Fibroblast of the conjunctiva (primary cell): ENCODE data around the gene F2RL1.
"Not testable (repeated sequence)": the region's sequence is repeated elsewhere in the genome, so short reads cannot be mapped to it uniquely, and the experiment has no call there.

Source experiments
- DNase-seq: peaks from one replicate; pipeline ENCODE4 v3.0.0-alpha.2; 2010; ENCODE audit warnings: low read depth

F2RL1 gene

GRCh38 chr5:76807296-76807695 lies 11.5 kb upstream of the F2RL1 start:
- DNase-seq: no peak

DNA sequence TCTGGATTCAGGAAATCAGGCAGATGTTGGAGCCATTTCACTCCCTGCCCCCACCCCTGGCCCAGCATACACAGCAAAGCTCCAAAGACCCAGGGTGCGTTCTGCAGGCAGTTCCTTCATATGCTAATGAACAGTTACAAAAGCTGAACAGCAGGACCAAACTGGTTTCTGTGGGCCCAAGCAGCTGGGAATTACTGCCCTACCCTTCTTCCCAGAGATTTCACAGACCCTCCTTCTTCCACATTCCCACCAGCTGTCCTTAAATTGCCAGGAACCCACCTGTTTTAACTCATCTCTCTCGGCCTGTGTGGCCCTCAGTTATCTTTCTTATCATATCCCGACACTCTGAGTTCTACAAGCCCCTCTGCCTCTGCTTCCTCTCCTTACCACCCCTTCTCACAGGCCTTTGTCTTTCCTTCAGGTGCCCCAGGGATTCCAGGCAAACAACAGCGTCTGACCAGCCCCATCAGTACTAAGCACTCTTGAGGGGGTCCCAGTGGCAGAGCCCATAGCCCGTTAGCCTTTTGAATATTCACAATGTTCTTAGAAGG lies 10.6 kb upstream of the F2RL1 start:
- no peak for DNase-seq

DNA sequence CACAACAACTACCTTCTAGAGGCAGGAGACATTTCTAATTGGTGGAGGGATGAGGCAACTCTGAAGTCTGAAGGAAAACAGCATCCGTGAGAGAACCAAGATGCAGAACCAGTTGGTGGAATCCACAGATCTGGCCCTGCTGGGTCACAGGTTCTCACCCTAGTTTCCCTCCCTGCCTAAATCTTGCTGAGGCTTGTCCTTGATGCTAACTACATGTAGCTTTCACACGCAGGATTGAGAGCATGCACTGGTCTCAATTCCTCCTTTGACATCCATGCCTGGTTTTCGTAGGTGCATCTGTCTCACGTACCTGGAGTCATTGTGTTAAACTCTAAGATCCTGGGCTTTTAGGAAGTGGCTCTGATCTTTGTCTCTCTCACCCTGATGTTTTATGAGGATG lies 9.7 kb upstream of the F2RL1 start:
- no peak for DNase-seq

DNA sequence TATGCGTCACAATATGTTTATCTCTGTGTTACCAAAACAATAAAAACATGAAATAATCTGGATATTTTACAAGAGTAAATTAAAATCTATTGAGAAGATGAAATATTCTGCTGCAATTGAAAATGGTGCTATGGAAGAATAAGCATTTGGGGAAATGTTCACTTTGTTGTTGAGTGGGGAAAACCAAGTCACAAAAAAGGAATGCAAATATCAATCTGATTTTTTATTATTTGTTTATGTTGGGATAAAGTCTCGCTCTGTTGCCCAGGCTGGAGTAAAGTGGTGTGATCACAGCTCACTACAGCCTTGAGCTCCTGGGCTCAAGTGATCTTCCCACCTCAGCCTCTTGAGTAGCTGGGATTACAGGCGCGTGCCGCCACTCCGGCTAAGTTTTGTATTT lies 8.6 kb upstream of the F2RL1 start:
- DNase-seq: no peak

- DNase-seq: no peak
Observed at GRCh38 chr5:76811214-76811613, 7.6 kb upstream of the F2RL1 start.

- DNase-seq: not testable (repeated sequence)
Observed at GRCh38 chr5:76812209-76812608, 6.6 kb upstream of the F2RL1 start.

GRCh38 chr5:76813982-76814562 lies 4.8 kb upstream of the F2RL1 start:
- DNase-seq: no peak

DNA sequence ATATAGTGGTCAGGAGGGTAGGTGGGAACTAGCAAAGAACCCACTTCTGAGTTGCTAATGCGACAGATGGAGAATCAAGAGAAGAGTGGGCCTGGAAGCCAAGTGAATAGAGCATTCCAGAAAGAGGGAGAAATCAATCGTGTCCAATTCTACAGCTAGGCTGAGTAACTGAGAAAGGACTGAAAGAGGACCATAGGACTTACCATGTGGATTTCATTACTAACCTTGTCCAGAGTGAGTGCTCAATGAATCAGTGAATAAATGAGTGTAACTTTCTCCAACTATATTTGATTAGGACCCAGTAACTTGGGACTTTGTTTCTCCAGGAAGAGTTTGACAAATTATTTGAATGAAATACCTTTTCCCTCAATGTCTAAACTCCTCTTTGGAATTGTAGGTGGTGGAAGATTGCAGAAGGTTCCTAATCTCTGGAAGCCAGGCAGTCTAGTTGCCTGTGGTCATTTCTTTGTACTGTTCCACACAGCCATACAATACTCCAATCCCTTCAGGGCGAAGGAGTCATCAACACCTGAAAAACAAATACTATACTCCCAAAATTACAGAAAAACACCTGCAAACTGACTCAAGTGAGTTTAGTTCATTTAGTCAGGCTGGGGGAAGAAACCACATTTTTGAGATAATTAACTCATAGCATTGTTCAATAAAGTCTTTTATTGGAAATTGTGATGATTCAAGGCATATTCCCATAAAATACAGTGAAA lies 2.6 kb upstream of the F2RL1 start:
- DNase-seq: no peak

DNA sequence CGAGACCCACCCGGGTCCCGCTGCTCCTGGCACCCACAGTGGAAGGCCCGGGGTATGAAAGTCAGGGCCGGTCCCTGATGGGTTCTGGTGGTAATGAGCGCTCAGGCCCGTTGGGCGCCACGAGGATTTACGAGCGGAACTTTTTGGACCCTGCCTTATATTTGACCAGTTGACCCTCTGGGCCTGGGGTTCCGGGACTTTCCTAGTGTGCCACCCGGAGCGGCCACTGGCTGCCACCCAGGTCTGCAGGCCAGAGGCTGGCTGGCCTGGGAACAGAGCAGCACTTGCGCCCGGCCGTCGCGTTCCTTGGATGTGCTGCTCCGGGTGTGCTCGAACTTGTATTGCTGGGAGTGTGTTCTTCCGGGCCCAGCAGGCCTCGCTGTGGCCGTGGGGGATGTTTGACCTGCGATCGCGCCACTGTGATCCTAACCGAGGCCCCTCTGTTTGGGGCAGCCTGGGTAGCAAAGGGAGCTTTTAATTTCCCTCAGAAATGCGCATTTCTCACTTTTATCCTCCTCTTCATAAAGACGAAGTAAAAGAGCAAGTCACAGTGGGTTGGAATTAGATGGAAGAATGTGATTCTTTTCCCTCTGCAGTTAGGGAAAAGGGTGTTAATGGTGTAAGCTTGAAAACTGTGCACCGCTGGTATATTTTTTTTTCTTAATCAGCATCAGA lies 1.2 kb downstream of the F2RL1 start:
- no peak for DNase-seq

DNA sequence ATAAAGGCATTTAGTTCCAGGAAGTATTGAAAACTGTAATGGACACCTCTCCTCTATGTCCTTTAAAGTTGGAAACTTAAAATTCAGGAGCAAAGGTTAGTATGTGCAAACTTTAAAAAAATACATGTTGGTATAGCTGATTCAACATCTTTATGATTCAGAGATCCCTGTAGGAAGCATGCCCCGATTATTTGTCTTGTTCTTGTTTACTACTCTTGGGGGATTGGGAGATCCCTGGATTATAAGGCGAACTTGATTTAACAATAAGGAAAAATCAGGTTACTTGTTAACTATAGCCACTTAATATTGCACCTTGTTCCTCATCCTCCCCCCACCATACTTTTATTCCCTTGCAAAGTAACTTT lies 1.7 kb downstream of the F2RL1 start:
- DNase-seq: no peak

DNA sequence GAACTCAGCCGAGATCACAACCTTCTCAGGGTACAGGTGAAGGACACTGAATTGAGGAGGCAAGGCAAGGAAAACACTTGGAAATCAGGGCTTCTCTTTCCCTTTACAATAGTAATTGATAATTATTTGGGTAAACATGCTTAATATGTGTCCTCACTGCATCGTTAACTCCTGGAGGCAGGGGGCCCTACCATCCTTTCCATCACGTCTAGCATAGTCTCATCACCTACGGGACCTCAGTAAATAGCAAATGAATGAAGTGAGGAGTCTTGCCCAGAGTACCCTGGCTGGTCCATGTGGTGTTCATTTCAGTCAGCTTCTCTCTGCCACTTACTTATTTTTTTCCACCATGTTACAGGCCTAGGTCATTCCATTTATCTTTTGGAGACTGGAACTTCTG lies 2.3 kb downstream of the F2RL1 start:
- DNase-seq: no peak

DNA sequence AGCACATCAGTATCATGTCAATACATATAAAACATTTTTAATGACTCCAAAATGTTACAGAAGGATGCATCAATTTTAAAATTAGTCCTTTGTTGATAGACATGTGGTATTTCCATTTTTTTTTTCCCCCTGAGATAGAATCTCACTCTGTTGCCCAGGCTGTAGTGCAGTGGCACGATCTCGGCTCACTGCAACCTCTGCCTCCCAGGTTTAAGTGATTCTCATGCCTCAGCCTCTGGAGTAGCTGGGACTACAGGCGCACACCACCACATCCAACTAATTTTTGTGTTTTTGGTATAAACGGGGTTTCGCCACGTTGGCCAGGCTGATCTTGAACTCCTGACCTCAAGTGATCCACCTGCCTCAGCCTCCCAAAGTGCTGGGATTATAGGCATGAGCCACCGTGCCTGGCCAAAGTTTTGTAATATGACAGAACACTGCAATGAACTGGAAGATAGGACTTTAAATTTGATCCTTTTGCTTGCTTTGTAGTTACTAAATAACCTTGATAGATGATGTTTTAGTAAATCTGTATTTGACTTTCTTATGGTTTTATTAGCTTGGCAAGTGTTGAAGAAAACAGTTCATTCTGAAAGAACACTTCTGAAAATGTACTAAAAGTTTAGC lies 3.4 kb downstream of the F2RL1 start:
- DNase-seq: not testable (repeated sequence)

DNA sequence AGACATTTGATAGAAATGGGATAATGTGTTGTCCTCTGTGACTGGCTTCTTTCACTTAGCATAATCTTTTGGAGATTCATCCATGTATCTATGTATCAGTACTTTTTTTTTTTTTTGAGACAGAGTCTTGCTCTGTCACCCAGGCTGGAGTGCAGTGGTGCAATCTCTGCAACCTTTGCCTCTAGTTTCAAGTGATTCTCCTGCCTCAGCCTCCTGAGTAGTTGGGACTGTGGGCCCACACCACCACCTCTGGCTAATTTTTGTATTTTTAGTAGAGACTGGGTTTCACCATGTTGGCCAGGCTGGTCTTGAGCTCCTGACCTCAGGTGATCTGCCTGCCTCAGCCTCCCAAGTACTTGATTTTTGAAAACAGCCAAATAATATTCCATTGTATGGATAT lies 7.6 kb downstream of the F2RL1 start:
- not testable (repeated sequence) for DNase-seq

DNA sequence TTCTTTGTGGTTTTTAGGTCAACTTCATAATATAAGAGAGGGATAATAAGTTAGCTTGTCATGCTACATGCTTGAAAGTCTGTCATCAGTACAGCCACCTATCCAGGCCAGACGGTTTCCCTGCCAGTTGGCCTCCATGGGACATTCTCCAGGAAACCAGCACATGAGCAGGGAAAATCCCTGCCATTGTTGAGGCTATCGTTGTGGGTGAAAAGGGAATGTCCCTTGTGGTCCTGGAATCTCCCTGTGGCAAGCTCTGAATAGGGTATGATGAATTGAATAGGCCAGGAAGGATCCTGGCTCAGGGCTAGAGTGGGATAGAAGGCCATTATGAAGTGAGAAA lies 12.3 kb downstream of the F2RL1 start:
- no peak for DNase-seq

DNA sequence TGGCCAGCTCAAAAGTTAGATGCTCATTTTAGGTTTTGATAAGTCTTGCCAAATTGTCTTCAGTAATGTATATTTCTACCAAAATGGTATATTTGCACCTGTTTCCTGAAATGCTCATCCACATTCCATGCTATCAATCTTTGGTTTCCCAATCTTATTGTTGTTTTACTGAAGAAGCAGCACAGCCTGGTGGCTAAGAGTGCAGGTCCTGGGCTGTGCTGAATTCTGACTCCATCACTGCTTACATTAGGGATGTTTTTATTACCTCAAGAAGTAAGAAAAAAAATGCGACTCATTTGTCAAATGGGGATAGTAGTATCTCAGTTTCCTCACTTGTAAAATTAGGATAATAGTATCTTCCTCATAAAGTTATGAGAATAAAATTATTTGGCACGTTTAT lies 17.4 kb downstream of the F2RL1 start:
- DNase-seq: no peak

- no peak for DNase-seq
Observed at GRCh38 chr5:76836585-76836984, 17.8 kb downstream of the F2RL1 start.

GRCh38 chr5:76838481-76839261 lies 19.8 kb downstream of the F2RL1 start:
- no peak for DNase-seq

DNA sequence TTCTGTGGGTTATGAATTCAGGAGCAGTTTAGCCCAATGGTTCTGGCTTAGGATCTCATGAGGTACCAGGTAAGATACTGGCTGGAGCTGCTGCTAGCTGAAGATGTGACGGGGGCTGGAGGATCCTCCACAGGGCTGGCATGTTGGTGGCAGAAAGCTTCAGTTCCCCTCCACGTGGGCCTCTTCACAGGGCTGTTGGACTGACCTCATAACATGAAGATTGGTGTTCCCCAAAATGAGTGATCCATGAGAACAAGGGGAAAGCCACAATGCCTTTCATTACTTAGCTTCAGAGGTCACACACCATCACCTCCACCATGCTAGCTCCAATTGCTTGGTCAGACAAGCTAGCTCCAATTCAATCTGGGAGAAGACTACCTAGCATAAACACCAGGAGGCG lies 22.5 kb downstream of the F2RL1 start:
- DNase-seq: no peak

DNA sequence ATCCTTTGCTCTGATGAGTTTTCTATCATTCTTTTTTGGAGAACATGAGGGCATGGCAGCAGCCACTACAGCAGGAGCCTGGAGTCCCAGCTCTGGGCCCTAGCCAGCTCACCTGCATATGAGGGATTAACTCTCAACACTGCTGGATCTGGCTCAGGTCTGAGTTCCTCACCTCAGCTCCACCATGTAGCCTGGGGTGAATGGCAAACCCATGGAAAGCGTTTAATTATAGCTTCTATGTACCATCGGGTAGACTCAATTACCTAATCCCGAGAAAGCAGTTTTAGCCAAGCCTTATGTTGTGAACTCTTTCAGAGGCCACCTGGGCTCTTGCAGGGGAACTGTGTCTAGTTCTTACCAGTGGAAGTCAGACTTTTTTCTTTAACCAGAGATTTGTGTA lies 27.1 kb downstream of the F2RL1 start:
- DNase-seq: no peak

DNA sequence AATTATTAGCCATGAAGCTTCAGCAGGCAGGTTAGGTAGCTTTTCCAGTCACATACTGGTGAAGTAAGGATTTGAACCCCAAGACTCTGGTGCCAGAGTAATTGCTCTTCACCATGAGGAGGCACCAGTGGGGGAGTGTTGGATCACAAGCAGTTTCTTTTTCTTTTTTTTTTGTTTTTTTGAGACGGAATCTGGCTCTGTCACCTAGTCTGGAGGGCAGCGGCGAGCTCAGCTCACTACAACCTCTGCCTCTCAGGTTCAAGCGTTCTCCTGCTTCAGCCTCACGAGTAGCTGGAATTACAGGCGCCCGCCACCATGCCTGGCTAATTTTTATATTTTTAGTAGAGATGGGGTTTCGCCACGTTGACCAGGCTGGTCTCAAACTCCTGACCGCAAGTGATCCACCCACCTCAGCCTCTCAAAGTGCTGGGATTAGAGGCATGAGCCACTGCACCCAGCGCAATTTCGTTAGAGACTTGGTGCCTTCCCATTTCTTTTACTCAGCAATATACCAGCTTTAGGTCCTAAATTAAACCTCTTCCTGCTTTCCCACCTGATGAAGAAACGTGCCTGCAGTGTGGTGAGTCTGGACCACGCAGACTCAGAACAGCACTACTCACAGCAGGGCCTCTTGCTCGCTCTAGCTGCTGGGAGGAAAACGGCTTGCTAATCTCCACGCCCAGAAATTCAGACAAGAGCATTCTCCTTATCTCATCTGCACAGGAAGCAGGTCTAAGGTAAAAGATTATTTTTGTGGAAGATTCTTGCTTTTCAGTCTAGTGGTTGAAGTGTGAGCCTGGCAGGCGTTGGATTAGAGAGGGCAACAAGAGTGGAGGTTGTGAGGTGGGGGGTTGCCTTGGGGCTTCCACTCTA lies 30.8 kb downstream of the F2RL1 start, which contains the start of gene S100Z:
TSS of gene S100Z (plus strand) at position 596 of the 873 bp plus-strand sequence. CDS start 25,346 bp downstream, outside the sequence.
- DNase-seq: no peak

DNA sequence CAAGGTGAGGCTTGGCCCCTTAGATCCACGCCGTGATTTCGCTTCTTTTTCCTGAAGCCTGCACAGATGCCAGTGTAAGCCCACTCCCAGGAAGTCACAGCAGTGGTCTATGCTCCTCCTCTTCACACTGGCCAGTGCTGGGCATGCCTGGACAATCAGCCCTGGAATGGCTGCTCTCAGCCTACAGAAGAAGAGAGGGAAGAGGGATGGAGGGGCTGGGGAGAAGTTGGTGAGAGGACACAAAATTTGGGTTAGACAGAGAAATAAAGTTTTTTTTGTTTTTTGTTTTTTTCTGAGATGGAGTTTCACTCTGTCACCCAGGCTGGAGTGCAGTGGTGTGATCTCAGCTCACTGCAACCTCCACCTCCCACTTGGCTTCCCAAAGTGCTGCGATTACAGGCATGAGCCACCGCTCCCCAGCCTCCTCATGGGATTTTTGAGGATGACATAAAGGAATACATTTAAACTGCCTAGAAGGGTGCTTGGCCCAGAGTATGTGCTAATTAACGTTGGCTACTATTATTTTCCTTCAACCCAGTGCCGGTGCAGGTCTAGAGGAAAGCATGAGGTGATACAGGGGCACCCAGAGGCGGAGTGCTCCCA lies 31.8 kb downstream of the F2RL1 start:
- DNase-seq: no peak
